ENCODE results near the gene PLOD2. TPM values are rescaled to one million over a fixed set of nuclear protein-coding genes. Genes with fewer than 3 reads are reported as not detected.

Gene PLOD2
- total and polyA plus RNA-seq, 9 donors, result 13.8 to 43.4 (median 22.6) TPM

DNA sequence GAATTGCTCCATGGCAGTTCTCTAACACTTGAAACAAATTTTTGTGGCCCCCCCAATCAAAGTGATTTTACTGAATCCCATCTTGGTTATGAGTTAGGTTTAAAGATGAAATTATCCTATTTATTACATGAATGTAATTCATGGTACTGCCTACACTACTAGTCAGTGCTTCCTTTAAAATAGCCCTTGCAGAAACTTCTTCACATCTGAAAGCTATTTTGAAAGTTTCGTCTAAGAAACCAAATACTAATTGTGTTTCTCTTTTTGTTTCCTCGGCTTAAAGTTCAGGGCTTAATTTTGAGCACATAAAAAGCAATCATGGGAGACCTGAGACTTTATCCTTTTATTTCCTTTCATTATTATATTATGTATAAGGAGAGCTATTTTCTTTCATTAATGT, 72.1 kb downstream of the PLOD2 start:
- no CpG with 5 or more reads among the region's 2 CpGs for WGBS (ENCODE audit: insufficient coverage)
- Histone ChIP-seq H3K4me1 (ENCODE audit: control insufficient read depth, insufficient read depth, low read length) (no peaks in the 10 kb centered on the region), H3K4me3 (ENCODE audit: low read length) (no peak overlapping the region), H3K9me3 (replicated peaks; ENCODE audit: control insufficient read depth, low read depth, low read length) (no peaks in the 10 kb centered on the region), H3K27me3 (ENCODE audit: control insufficient read depth, insufficient read depth, low read length) (no peaks in the 10 kb centered on the region), H3K36me3 (ENCODE audit: control insufficient read depth, insufficient read depth, low read length) (no peaks in the 10 kb centered on the region), H3K27ac (ENCODE audit: low read length) (no peak overlapping the region)
- no peak for DNase-seq

GRCh38 chr3:146087116-146087515, 73.9 kb downstream of the PLOD2 start:
- no CpG with 5 or more reads among the region's 1 CpG for WGBS (ENCODE audit: insufficient coverage)
- no peaks in the 10 kb centered on the region for H3K36me3 ChIP-seq (ENCODE audit: control insufficient read depth, insufficient read depth, low read length)
- H3K27me3 ChIP-seq (ENCODE audit: control insufficient read depth, insufficient read depth, low read length), result no peaks in the 10 kb centered on the region
- H3K9me3 ChIP-seq (replicated peaks; ENCODE audit: control insufficient read depth, low read depth, low read length), result no peaks in the 10 kb centered on the region
- no peak overlapping the region for H3K4me3 ChIP-seq (ENCODE audit: low read length)
- no peak for DNase-seq
- H3K4me1 ChIP-seq (ENCODE audit: control insufficient read depth, insufficient read depth, low read length), result no peaks in the 10 kb centered on the region
- no peak overlapping the region for H3K27ac ChIP-seq (ENCODE audit: low read length)

DNA sequence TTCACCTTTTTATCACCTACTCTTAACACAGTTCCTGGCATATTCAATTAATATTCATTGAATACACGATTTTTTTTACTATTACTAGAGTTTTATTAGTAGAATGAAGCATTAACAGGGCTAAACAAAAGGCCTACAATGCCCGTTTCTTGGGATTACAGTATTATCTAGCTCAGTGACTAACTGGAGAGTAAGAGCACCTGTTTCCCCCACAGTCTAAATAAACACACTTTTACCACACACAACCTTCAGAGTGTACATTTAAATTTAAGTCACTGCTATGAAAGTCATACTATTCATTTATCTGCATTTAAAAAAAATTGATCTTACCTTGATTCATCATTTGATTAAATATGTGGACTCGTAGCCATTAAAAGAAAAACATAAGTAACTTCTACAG, 74.8 kb downstream of the PLOD2 start:
- Histone ChIP-seq H3K4me1 (ENCODE audit: control insufficient read depth, insufficient read depth, low read length) (no peaks in the 10 kb centered on the region), H3K4me3 (ENCODE audit: low read length) (no peak overlapping the region), H3K36me3 (ENCODE audit: control insufficient read depth, insufficient read depth, low read length) (no peaks in the 10 kb centered on the region), H3K27ac (ENCODE audit: low read length) (no peak overlapping the region), H3K9me3 (replicated peaks; ENCODE audit: control insufficient read depth, low read depth, low read length) (no peaks in the 10 kb centered on the region), H3K27me3 (ENCODE audit: control insufficient read depth, insufficient read depth, low read length) (no peaks in the 10 kb centered on the region)
- DNase-seq, result no peak
- WGBS (ENCODE audit: insufficient coverage), result no CpG with 5 or more reads among the region's 3 CpGs

DNA sequence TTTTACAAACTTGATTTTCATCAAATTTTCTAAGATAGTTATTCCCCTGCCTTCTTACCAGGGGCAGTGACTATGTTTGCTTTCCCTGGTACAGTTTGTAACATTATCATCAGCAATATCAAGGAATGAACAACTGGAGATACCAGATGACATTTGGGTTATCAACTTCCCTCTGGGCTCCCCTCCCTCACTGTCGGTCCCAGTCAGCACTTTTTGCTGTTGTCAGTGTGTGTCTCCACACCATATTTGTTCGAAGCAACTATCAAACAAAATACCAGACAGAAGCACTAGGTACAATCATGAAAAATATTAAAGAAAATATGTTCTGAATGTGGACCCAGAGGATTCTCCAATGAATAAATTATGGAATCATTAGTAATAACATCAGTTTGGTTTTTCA, 75.3 kb downstream of the PLOD2 start:
- H3K27me3 ChIP-seq (ENCODE audit: control insufficient read depth, insufficient read depth, low read length), result no peaks in the 10 kb centered on the region
- no peaks in the 10 kb centered on the region for H3K36me3 ChIP-seq (ENCODE audit: control insufficient read depth, insufficient read depth, low read length)

GRCh38 chr3:146080578-146080977, 80.4 kb downstream of the PLOD2 start:
- DNase-seq, result no peak
- no peak overlapping the region for H3K27ac ChIP-seq (ENCODE audit: low read length)
- no peaks in the 10 kb centered on the region for H3K36me3 ChIP-seq (ENCODE audit: control insufficient read depth, insufficient read depth, low read length)
- no peaks in the 10 kb centered on the region for H3K4me1 ChIP-seq (ENCODE audit: control insufficient read depth, insufficient read depth, low read length)
- H3K27me3 ChIP-seq (ENCODE audit: control insufficient read depth, insufficient read depth, low read length), result no peaks in the 10 kb centered on the region
- no peak overlapping the region for H3K4me3 ChIP-seq (ENCODE audit: low read length)
- 86% methylated on average over 1 of the region's 2 CpGs for WGBS (ENCODE audit: insufficient coverage)
- H3K9me3 ChIP-seq (replicated peaks; ENCODE audit: control insufficient read depth, low read depth, low read length), result no peaks in the 10 kb centered on the region

More for the DNA sequence above, 75.3 kb downstream of the PLOD2 start:
- no peak overlapping the region for H3K4me3 ChIP-seq (ENCODE audit: low read length)
- DNase-seq, result no peak
- no CpG with 5 or more reads among the region's 2 CpGs for WGBS (ENCODE audit: insufficient coverage)
- no peak overlapping the region for H3K27ac ChIP-seq (ENCODE audit: low read length)
- H3K9me3 ChIP-seq (replicated peaks; ENCODE audit: control insufficient read depth, low read depth, low read length), result no peaks in the 10 kb centered on the region
- no peaks in the 10 kb centered on the region for H3K4me1 ChIP-seq (ENCODE audit: control insufficient read depth, insufficient read depth, low read length)

DNA sequence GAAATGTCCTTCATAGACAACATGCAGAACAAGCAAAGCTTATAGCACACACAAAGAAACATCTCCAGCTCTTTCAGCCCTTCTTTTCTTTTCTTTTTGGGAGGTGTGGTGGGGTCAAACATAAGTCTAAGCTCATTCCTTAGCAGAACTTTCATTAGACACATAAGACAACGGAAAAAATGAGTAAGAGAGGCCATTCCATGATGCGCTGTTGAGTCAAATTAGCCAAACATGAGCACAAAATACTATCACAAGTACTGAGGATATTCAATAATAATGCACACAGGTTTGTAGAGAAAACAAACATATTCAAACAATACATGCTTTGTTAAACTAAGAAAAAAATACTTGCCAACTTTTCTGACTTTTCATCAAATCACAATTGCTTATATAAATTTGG, 83.0 kb downstream of the PLOD2 start:
- H3K27ac ChIP-seq (ENCODE audit: low read length), result no peak overlapping the region
- DNase-seq, result no peak
- H3K9me3 ChIP-seq (replicated peaks; ENCODE audit: control insufficient read depth, low read depth, low read length), result no peaks in the 10 kb centered on the region
- WGBS (ENCODE audit: insufficient coverage), result no CpG with 5 or more reads among the region's 2 CpGs
- no peaks in the 10 kb centered on the region for H3K27me3 ChIP-seq (ENCODE audit: control insufficient read depth, insufficient read depth, low read length)
- no peak overlapping the region for H3K4me3 ChIP-seq (ENCODE audit: low read length)
- no peaks in the 10 kb centered on the region for H3K4me1 ChIP-seq (ENCODE audit: control insufficient read depth, insufficient read depth, low read length)
- H3K36me3 ChIP-seq (ENCODE audit: control insufficient read depth, insufficient read depth, low read length), result no peaks in the 10 kb centered on the region

DNA sequence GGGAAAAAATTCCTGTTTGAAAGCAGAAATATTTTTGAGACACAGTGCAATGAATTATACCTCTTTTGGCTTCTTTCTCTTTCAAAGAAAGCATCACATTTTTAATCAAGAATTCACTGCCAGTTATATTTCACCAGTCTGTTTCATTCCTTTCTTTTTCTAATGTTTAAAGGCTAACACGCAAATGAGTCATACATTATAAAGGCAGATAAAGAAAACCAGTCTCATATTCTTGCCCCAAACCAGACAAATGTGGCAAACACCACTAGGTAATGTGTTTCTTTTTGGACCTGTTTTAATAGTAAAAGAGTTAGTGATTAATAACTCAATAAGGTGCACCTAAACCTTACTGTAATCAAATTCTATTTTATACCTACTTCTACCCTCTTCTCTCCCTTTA, 83.8 kb downstream of the PLOD2 start:
- H3K27me3 ChIP-seq (ENCODE audit: control insufficient read depth, insufficient read depth, low read length), result no peaks in the 10 kb centered on the region
- no CpG with 5 or more reads among the region's 1 CpG for WGBS (ENCODE audit: insufficient coverage)
- H3K4me1 ChIP-seq (ENCODE audit: control insufficient read depth, insufficient read depth, low read length), result no peaks in the 10 kb centered on the region
- no peak overlapping the region for H3K4me3 ChIP-seq (ENCODE audit: low read length)
- no peak overlapping the region for H3K27ac ChIP-seq (ENCODE audit: low read length)
- no peaks in the 10 kb centered on the region for H3K36me3 ChIP-seq (ENCODE audit: control insufficient read depth, insufficient read depth, low read length)
- H3K9me3 ChIP-seq (replicated peaks; ENCODE audit: control insufficient read depth, low read depth, low read length), result no peaks in the 10 kb centered on the region
- DNase-seq, result no peak

DNA sequence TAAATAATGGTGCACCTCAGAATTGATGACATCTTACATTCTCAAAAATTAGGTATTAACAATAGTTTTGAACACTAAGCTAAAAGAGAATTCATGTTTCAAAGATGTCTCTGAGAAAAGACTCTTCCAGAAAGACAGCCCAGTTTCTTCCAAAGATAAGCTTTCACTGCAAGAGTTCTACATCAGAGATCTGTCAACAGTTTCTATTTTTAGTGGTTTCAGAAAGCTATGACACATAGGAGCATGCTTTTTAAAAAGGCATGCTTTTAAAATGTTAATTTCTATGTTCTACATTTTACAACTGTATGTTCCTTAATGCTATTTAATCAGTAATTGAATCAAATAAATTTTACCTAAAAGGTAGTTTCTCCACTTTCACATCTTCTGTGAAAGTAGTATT, 88.2 kb downstream of the PLOD2 start:
- Histone ChIP-seq H3K27me3 (ENCODE audit: control insufficient read depth, insufficient read depth, low read length) (no peaks in the 10 kb centered on the region), H3K27ac (ENCODE audit: low read length) (no peak overlapping the region), H3K4me1 (ENCODE audit: control insufficient read depth, insufficient read depth, low read length) (no peaks in the 10 kb centered on the region), H3K9me3 (replicated peaks; ENCODE audit: control insufficient read depth, low read depth, low read length) (no peaks in the 10 kb centered on the region), H3K4me3 (ENCODE audit: low read length) (no peak overlapping the region), H3K36me3 (ENCODE audit: control insufficient read depth, insufficient read depth, low read length) (no peaks in the 10 kb centered on the region)
- DNase-seq, result no peak

- no peak overlapping the region for H3K27ac ChIP-seq (ENCODE audit: low read length)
- H3K27me3 ChIP-seq (ENCODE audit: control insufficient read depth, insufficient read depth, low read length), result no peaks in the 10 kb centered on the region
- no peaks in the 10 kb centered on the region for H3K36me3 ChIP-seq (ENCODE audit: control insufficient read depth, insufficient read depth, low read length)
- H3K4me3 ChIP-seq (ENCODE audit: low read length), result no peak overlapping the region
- no peaks in the 10 kb centered on the region for H3K9me3 ChIP-seq (replicated peaks; ENCODE audit: control insufficient read depth, low read depth, low read length)
- no CpG with 5 or more reads among the region's 3 CpGs for WGBS (ENCODE audit: insufficient coverage)
- no peaks in the 10 kb centered on the region for H3K4me1 ChIP-seq (ENCODE audit: control insufficient read depth, insufficient read depth, low read length)
- no peak for DNase-seq
Observed at GRCh38 chr3:146072061-146072460, 88.9 kb downstream of the PLOD2 start.

GRCh38 chr3:146071632-146072031, 89.4 kb downstream of the PLOD2 start:
- H3K9me3 ChIP-seq (replicated peaks; ENCODE audit: control insufficient read depth, low read depth, low read length), result no peaks in the 10 kb centered on the region
- H3K4me3 ChIP-seq (ENCODE audit: low read length), result no peak overlapping the region
- 75% methylated on average over 1 of the region's 2 CpGs for WGBS (ENCODE audit: insufficient coverage)
- no peaks in the 10 kb centered on the region for H3K4me1 ChIP-seq (ENCODE audit: control insufficient read depth, insufficient read depth, low read length)
- no peak for DNase-seq
- no peaks in the 10 kb centered on the region for H3K36me3 ChIP-seq (ENCODE audit: control insufficient read depth, insufficient read depth, low read length)
- no peak overlapping the region for H3K27ac ChIP-seq (ENCODE audit: low read length)
- no peaks in the 10 kb centered on the region for H3K27me3 ChIP-seq (ENCODE audit: control insufficient read depth, insufficient read depth, low read length)

GRCh38 chr3:146067048-146067447, 93.9 kb downstream of the PLOD2 start:
- Histone ChIP-seq H3K36me3 (ENCODE audit: control insufficient read depth, insufficient read depth, low read length) (no peaks in the 10 kb centered on the region), H3K27ac (ENCODE audit: low read length) (no peak overlapping the region), H3K4me3 (ENCODE audit: low read length) (no peak overlapping the region), H3K27me3 (ENCODE audit: control insufficient read depth, insufficient read depth, low read length) (no peaks in the 10 kb centered on the region), H3K4me1 (ENCODE audit: control insufficient read depth, insufficient read depth, low read length) (no peaks in the 10 kb centered on the region), H3K9me3 (replicated peaks; ENCODE audit: control insufficient read depth, low read depth, low read length) (no peaks in the 10 kb centered on the region)
- DNase-seq, result no peak
- WGBS (ENCODE audit: insufficient coverage), result no CpG with 5 or more reads among the region's 3 CpGs
